HCT116 (cell line): Measurements from ENCODE around the gene MEGF6. TPM values are rescaled to one million over a fixed set of nuclear protein-coding genes. Genes with fewer than 3 reads are reported as not detected.
"Not testable (repeated sequence)": the region's sequence is repeated elsewhere in the genome, so short reads cannot be mapped to it uniquely, and the experiment has no call there.

Experiments
- ATAC-seq: fragments of 200-7000 bp; cut with Tn5 transposase; 2 replicates; pipeline ENCODE4 v1.9.1; 2020; ENCODE audit warnings: mild to moderate bottlenecking, moderate library complexity
- BruUV-seq: library from RNA; stranded (reverse); fragments of 400-500 nt; replicated peaks from 2 replicates; lab custom pipeline; 2021; lab: Mats Ljungman, UMichigan
- CTCF ChIA-PET: fragments of 300-600 bp; sonication (Branson Sonifier 250); formaldehyde crosslinking; loops from one replicate; lab custom pipeline; 2021; ENCODE audit warnings: antibody characterized with exemption; lab: Charles Lee
- POLR2A ChIA-PET: fragments of 300-600, 350-600 bp; sonication (Branson Sonifier 250); formaldehyde crosslinking; loops from one replicate; lab custom pipeline; 2021; ENCODE audit warnings: antibody characterized with exemption; lab: Charles Lee
- RAD21 ChIA-PET, 2 experiments: fragments of 300-600 bp; sonication (Branson Sonifier 250); formaldehyde crosslinking; loops; one replicate each; lab custom pipeline; 2023; ENCODE audit warnings: low total read pairs in 2 of 2; ENCODE audit not compliant: uncharacterized antibody in 2 of 2, unreplicated experiment in 2 of 2, low non-redundant PET in 1 of 2; lab: Charles Lee
- DNase-seq: peaks from one replicate; pipeline ENCODE4 v3.0.0-alpha.2; 2010; ENCODE audit warnings: low read depth, low spot score
- H2AFZ ChIP-seq: fragments of 200-600 bp; shearing (Covaris generic), sonication (generic); 2 replicates; pipeline ENCODE4 v1.6.1; 2017; ENCODE audit warnings: low read depth, mixed run types, mixed read lengths, antibody characterized with exemption, low read length; ENCODE audit not compliant: poor library complexity, severe bottlenecking
- H3K27ac ChIP-seq: 2 replicates; pipeline ENCODE4 v1.5.1; 2012; ENCODE audit warnings: low read depth, low read length
- H3K27me3 ChIP-seq: fragments of 200-600 bp; sonication (generic); 2 replicates; pipeline ENCODE4 v1.6.1; 2016; ENCODE audit warnings: mixed run types, low read length, mixed read lengths; ENCODE audit not compliant: insufficient read depth
- H3K36me3 ChIP-seq, 2 experiments: fragments of 200-500 bp in 1 of 2; fragments of 200-600 bp in 1 of 2; sonication (Bioruptor generic) in 1 of 2; sonication (generic) in 1 of 2; 2 replicates each; pipeline versions ENCODE4 v1.5.1 to v1.6.1; 2014 to 2016; ENCODE audit warnings: low read length in 2 of 2, inconsistent platforms in 1 of 2, mixed read lengths in 1 of 2, mixed run types in 1 of 2; ENCODE audit not compliant: insufficient read depth in 2 of 2, control insufficient read depth in 1 of 2
- H3K4me1 ChIP-seq, 2 experiments: fragments of 200-600 bp in 1 of 2; sonication (generic) in 1 of 2; 2 replicates each; pipeline versions ENCODE4 v1.5.1 to v1.6.1; 2012 to 2017; ENCODE audit warnings: low read length in 2 of 2, inconsistent platforms in 1 of 2, mild to moderate bottlenecking in 1 of 2, mixed read lengths in 1 of 2, mixed run types in 1 of 2, moderate library complexity in 1 of 2; ENCODE audit not compliant: insufficient read depth in 2 of 2, control insufficient read depth in 1 of 2
- H3K4me2 ChIP-seq: fragments of 200-600 bp; sonication (generic); 2 replicates; pipeline ENCODE4 v1.6.1; 2017; ENCODE audit warnings: mixed run types, low read length, mixed read lengths
- H3K4me3 ChIP-seq, 2 experiments: fragments of 200-600 bp in 1 of 2; sonication (generic) in 1 of 2; replicated peaks in 1 of 2; 2 replicates each; pipeline ENCODE4 v1.5.1; 2011 to 2016; ENCODE audit warnings: low read length in 2 of 2, control low read depth in 1 of 2, low read depth in 1 of 2, mild to moderate bottlenecking in 1 of 2, mixed read lengths in 1 of 2, mixed run types in 1 of 2
- H3K79me2 ChIP-seq: fragments of 200-600 bp; sonication (generic); 2 replicates; pipeline ENCODE4 v1.6.1; 2017; ENCODE audit warnings: mild to moderate bottlenecking, mixed run types, low read length, moderate library complexity, mixed read lengths; ENCODE audit not compliant: insufficient read depth
- H3K9ac ChIP-seq: fragments of 200-600 bp; sonication (generic); 2 replicates; pipeline ENCODE4 v1.6.1; 2016; ENCODE audit warnings: low read length, mixed read lengths
- H3K9me2 ChIP-seq: fragments of 200-600 bp; sonication (generic), shearing (Covaris generic); 2 replicates; pipeline ENCODE4 v1.6.1; 2017; ENCODE audit warnings: mixed run types, mild to moderate bottlenecking, moderate library complexity; ENCODE audit not compliant: insufficient read depth
- H3K9me3 ChIP-seq, 2 experiments: fragments of 200-500 bp in 1 of 2; fragments of 200-600 bp in 1 of 2; sonication (Bioruptor generic) in 1 of 2; sonication (generic) in 1 of 2; 2 replicates each; pipeline ENCODE4 v1.6.1; 2014 to 2017; ENCODE audit warnings: low read length in 2 of 2, mixed read lengths in 2 of 2, inconsistent platforms in 1 of 2, low read depth in 1 of 2, mild to moderate bottlenecking in 1 of 2, mixed run types in 1 of 2, moderate library complexity in 1 of 2; ENCODE audit not compliant: control insufficient read depth in 1 of 2, insufficient read depth in 1 of 2
- H4K20me1 ChIP-seq: fragments of 200-600 bp; sonication (generic), shearing (Covaris generic); 2 replicates; pipeline ENCODE4 v1.6.1; 2017; ENCODE audit warnings: mixed run types, mild to moderate bottlenecking, moderate library complexity; ENCODE audit not compliant: insufficient read depth
- CBX3 ChIP-seq: IDR thresholded peaks from 2 replicates; pipeline ENCODE4 v1.6.1; 2012; ENCODE audit warnings: low read depth
- ELF1 ChIP-seq: IDR thresholded peaks from 2 replicates; pipeline ENCODE4 v1.6.1; 2012; ENCODE audit warnings: low read depth, borderline replicate concordance
- EZH2 ChIP-seq: fragments of 200-600 bp; sonication (generic); IDR thresholded peaks from 2 replicates; pipeline ENCODE4 v1.6.1; 2017; ENCODE audit warnings: antibody characterized with exemption, mixed run types
- EZH2phosphoT487 ChIP-seq: fragments of 200-600 bp; IDR thresholded peaks from 2 replicates; pipeline ENCODE4 v1.6.1; 2018; ENCODE audit warnings: antibody characterized with exemption, borderline replicate concordance
- FOSL1 ChIP-seq: IDR thresholded peaks from 2 replicates; pipeline ENCODE4 v1.6.1; 2012; ENCODE audit warnings: low read depth
- POLR2A ChIP-seq: IDR thresholded peaks from 2 replicates; pipeline ENCODE4 v1.7.0; 2011; ENCODE audit warnings: borderline replicate concordance; ENCODE audit not compliant: insufficient read depth, insufficient read length; ENCODE audit errors: extremely low read depth
- POLR2AphosphoS5 ChIP-seq: IDR thresholded peaks from 2 replicates; pipeline ENCODE4 v1.6.1; 2011; ENCODE audit warnings: mild to moderate bottlenecking, low read depth, low read length, moderate library complexity
- TCF7L2 ChIP-seq: IDR thresholded peaks from 2 replicates; pipeline ENCODE4 v1.7.0; 2011; ENCODE audit warnings: borderline replicate concordance, inconsistent platforms; ENCODE audit not compliant: insufficient read depth, insufficient read length; ENCODE audit errors: extremely low read depth
- ZNF274 ChIP-seq: fragments of 200-500 bp; sonication (Bioruptor generic); IDR thresholded peaks from 2 replicates; pipeline ENCODE4 v1.6.1; 2014; ENCODE audit warnings: mild to moderate bottlenecking, low read depth, low read length, inconsistent platforms
- intact Hi-C: fragments of 100-400 bp; cut with micrococcal nuclease; formaldehyde crosslinking; loops from 2 replicates; pipeline ENCODE4 v1.10.0; 2022
- total RNA-seq: library from RNA; stranded (reverse); gene quantifications from one replicate; pipeline ENCODE4 v1.2.1, GENCODE V29; 2021; ENCODE audit not compliant: unreplicated experiment
- TF ChIP-seq, protein P1 (sequence below), 3 experiments: fragments of 200-600 bp in 1 of 3; sonication (generic) in 1 of 3; IDR thresholded peaks in 2 of 3; conservative IDR thresholded peaks in 1 of 3; 2 replicates each; pipeline ENCODE4 v1.5.1; 2012 to 2017; ENCODE audit warnings: low read depth in 2 of 3, low read length in 2 of 3, antibody characterized with exemption in 1 of 3, borderline replicate concordance in 1 of 3, control low read depth in 1 of 3, mild to moderate bottlenecking in 1 of 3, mixed read lengths in 1 of 3, mixed run types in 1 of 3, moderate library complexity in 1 of 3; ENCODE audit not compliant: insufficient read depth in 1 of 3

MEGF6 gene
- total RNA-seq, 1 experiment from 2014 or later = 47.6 TPM

DNA sequence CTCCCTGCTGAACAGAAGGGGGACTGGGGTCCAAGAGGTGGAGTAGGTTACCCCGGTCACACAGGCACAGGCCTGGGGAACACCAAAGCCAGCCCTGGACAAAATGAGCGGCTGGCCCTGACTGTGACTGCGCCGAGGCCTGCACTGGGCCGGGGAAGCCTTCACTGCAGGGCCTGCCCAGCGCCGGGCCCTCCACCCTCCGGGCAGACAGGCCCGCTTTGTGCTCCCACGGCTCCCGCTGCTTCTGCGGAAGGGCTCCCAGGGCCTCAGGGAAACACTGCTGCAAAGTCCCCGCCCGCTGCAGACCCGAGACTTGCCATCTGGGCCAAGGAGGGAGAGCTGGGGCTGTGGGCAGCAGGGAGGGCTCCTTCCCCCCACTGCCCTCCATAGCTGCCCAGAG, 35.3 kb downstream of the MEGF6 start:
- H3K9ac ChIP-seq = no peak overlapping the region
- no peaks in the 10 kb centered on the region for H3K79me2 ChIP-seq
- H3K4me1 ChIP-seq = no peaks in the 10 kb centered on the region
- intact Hi-C loops = no loop called here
- H3K4me2 ChIP-seq = no peak overlapping the region
- no peaks in the 10 kb centered on the region for H4K20me1 ChIP-seq
- peak; percentile 21; the same call in 1 of the 2 replicates for ATAC-seq
- no peaks in the 10 kb centered on the region for H3K36me3 ChIP-seq
- H2AFZ ChIP-seq = no peak overlapping the region
- no peak overlapping the region for H3K27ac ChIP-seq
- no peak for TF ChIP-seq EZH2
- no peak for TF ChIP-seq POLR2A
- no peak for TF ChIP-seq POLR2AphosphoS5
- no peak for TF ChIP-seq EZH2phosphoT487
- TF ChIP-seq FOSL1 = no peak
- no peak for TF ChIP-seq ZNF274
- TF ChIP-seq CBX3 = no peak
- no peak for TF ChIP-seq ELF1
- no peak for TF ChIP-seq TCF7L2
- TF ChIP-seq, protein P1, sequence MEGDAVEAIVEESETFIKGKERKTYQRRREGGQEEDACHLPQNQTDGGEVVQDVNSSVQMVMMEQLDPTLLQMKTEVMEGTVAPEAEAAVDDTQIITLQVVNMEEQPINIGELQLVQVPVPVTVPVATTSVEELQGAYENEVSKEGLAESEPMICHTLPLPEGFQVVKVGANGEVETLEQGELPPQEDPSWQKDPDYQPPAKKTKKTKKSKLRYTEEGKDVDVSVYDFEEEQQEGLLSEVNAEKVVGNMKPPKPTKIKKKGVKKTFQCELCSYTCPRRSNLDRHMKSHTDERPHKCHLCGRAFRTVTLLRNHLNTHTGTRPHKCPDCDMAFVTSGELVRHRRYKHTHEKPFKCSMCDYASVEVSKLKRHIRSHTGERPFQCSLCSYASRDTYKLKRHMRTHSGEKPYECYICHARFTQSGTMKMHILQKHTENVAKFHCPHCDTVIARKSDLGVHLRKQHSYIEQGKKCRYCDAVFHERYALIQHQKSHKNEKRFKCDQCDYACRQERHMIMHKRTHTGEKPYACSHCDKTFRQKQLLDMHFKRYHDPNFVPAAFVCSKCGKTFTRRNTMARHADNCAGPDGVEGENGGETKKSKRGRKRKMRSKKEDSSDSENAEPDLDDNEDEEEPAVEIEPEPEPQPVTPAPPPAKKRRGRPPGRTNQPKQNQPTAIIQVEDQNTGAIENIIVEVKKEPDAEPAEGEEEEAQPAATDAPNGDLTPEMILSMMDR (IDR thresholded peaks at IDR 0.05 in 2 of 3, conservative IDR thresholded peaks at IDR 0.05 in 1 of 3; ENCODE audit: borderline replicate concordance in 1 of 3, insufficient read depth in 1 of 3, low read depth in 2 of 3, low read length in 2 of 3) = no peak
- RAD21 ChIA-PET = no interaction called here
- BruUV-seq = no TSS peak
- POLR2A ChIA-PET = no interaction called here
- no peaks in the 10 kb centered on the region for H3K27me3 ChIP-seq
- CTCF ChIA-PET = no interaction called here
- no peak overlapping the region for H3K4me3 ChIP-seq
- no peaks in the 10 kb centered on the region for H3K9me3 ChIP-seq
- DNase-seq = no peak
- H3K9me2 ChIP-seq = no peaks in the 10 kb centered on the region

DNA sequence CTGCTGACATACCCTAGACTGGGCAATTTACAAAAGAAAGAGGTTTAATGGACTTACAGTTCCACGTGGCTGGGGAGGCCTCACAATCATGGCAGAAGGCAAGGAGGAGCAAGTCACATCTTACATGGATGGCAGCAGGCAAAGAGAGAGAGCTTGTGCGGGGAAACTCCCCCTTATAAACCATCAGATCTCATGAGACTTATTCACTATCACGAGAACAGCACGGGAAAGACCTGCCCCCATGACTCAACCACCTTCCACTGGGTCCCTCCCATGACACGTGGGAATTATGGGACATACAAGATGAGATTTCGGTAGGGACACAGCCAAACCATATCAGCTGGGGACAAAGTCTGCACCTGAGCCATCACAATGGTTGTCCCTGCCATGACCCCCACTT, 35.8 kb downstream of the MEGF6 start:
- H3K9me3 ChIP-seq, H3K36me3 ChIP-seq, intact Hi-C loops, ATAC-seq, RAD21 ChIA-PET, H3K79me2 ChIP-seq, H4K20me1 ChIP-seq, BruUV-seq, H3K4me3 ChIP-seq, POLR2A ChIA-PET, H3K9ac ChIP-seq, H3K27ac ChIP-seq, H3K4me1 ChIP-seq, H2AFZ ChIP-seq, H3K9me2 ChIP-seq, H3K4me2 ChIP-seq, H3K27me3 ChIP-seq, CTCF ChIA-PET, DNase-seq: not testable (repeated sequence)
